Glutamatergic neuron (in vitro differentiated cells): ENCODE data around the gene PHLDA2. TPM values are rescaled to one million over a fixed set of nuclear protein-coding genes. Genes with fewer than 3 reads are reported as not detected.

Experiments
- DNase-seq: peaks from one replicate; pipeline ENCODE4 v3.0.0; 2022
- H3K27ac Mint-ChIP-seq: one replicate; pipeline ENCODE4 v1.8.0; 2020; ENCODE audit warnings: mild to moderate bottlenecking, mixed read lengths, inconsistent platforms; ENCODE audit not compliant: unreplicated experiment
- H3K27me3 Mint-ChIP-seq: one replicate; pipeline ENCODE4 v1.8.0; 2020; ENCODE audit warnings: mild to moderate bottlenecking, moderate library complexity, mixed read lengths, inconsistent platforms; ENCODE audit not compliant: unreplicated experiment
- H3K36me3 Mint-ChIP-seq: one replicate; pipeline ENCODE4 v1.8.0; 2020; ENCODE audit warnings: mild to moderate bottlenecking, mixed read lengths, inconsistent platforms; ENCODE audit not compliant: unreplicated experiment
- H3K4me1 Mint-ChIP-seq: one replicate; pipeline ENCODE4 v1.8.0; 2020; ENCODE audit warnings: mild to moderate bottlenecking, low read depth, mixed read lengths, inconsistent platforms; ENCODE audit not compliant: unreplicated experiment
- H3K4me3 Mint-ChIP-seq: one replicate; pipeline ENCODE4 v1.8.0; 2020; ENCODE audit warnings: mild to moderate bottlenecking, mixed read lengths, inconsistent platforms; ENCODE audit not compliant: unreplicated experiment
- H3K9me3 Mint-ChIP-seq: one replicate; pipeline ENCODE4 v1.8.0; 2020; ENCODE audit warnings: mild to moderate bottlenecking, moderate library complexity, mixed read lengths, inconsistent platforms; ENCODE audit not compliant: unreplicated experiment
- total RNA-seq: library from RNA; stranded (reverse); fragmentation: NEBNext Ultra II Directional; extraction: Animal tissue kit (Norgen Biotek cat#: 25700); gene quantifications from one replicate; pipeline ENCODE4 v1.2.1, GENCODE V29; 2021; ENCODE audit not compliant: unreplicated experiment
- TF ChIP-seq, protein P1 (sequence below): fragments of 200-600 bp; sonication (generic); IDR thresholded peaks from one replicate; pipeline ENCODE4 v1.5.0; 2021; ENCODE audit not compliant: partially characterized antibody, unreplicated experiment

The PHLDA2 gene
- total RNA-seq, 1 donor from 2014 or later, result 1.2 TPM

GRCh38 chr11:2896047-2896446, 33.2 kb downstream of the PHLDA2 start:
- Mint-ChIP-seq H3K27me3 (peaks cover 10% of the 10 kb centered on the region), H3K4me1 (peaks cover 9% of the 10 kb centered on the region), H3K27ac (no peak overlapping the region), H3K4me3 (no peak overlapping the region), H3K36me3 (peaks cover 3% of the 10 kb centered on the region), H3K9me3 (peaks cover 9% of the 10 kb centered on the region)
- TF ChIP-seq, protein P1, sequence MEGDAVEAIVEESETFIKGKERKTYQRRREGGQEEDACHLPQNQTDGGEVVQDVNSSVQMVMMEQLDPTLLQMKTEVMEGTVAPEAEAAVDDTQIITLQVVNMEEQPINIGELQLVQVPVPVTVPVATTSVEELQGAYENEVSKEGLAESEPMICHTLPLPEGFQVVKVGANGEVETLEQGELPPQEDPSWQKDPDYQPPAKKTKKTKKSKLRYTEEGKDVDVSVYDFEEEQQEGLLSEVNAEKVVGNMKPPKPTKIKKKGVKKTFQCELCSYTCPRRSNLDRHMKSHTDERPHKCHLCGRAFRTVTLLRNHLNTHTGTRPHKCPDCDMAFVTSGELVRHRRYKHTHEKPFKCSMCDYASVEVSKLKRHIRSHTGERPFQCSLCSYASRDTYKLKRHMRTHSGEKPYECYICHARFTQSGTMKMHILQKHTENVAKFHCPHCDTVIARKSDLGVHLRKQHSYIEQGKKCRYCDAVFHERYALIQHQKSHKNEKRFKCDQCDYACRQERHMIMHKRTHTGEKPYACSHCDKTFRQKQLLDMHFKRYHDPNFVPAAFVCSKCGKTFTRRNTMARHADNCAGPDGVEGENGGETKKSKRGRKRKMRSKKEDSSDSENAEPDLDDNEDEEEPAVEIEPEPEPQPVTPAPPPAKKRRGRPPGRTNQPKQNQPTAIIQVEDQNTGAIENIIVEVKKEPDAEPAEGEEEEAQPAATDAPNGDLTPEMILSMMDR, result no peak
- no peak for DNase-seq

GRCh38 chr11:2893935-2894334, 35.3 kb downstream of the PHLDA2 start:
- H3K4me1 Mint-ChIP-seq, result no peaks in the 10 kb centered on the region
- DNase-seq, result no peak
- TF ChIP-seq, protein P1, result no peak
- H3K36me3 Mint-ChIP-seq, result no peaks in the 10 kb centered on the region
- peaks cover 4% of the 10 kb centered on the region for H3K9me3 Mint-ChIP-seq
- no peak overlapping the region for H3K4me3 Mint-ChIP-seq
- peaks cover 4% of the 10 kb centered on the region for H3K27me3 Mint-ChIP-seq
- no peak overlapping the region for H3K27ac Mint-ChIP-seq

- Mint-ChIP-seq H3K27me3 (peaks cover 4% of the 10 kb centered on the region), H3K36me3 (no peaks in the 10 kb centered on the region), H3K4me1 (no peaks in the 10 kb centered on the region), H3K27ac (peak overlapping the region; percentile 66), H3K9me3 (peaks cover 4% of the 10 kb centered on the region), H3K4me3 (peak overlapping the region; percentile 42)
- TF ChIP-seq, protein P1, result no peak
- peak; percentile 61 for DNase-seq
Observed at GRCh38 chr11:2892967-2893528, 36.2 kb downstream of the PHLDA2 start.

- Mint-ChIP-seq H3K4me1 (no peaks in the 10 kb centered on the region), H3K9me3 (peaks cover 4% of the 10 kb centered on the region), H3K27me3 (peaks cover 7% of the 10 kb centered on the region), H3K27ac (peak overlapping the region; percentile 66), H3K4me3 (peak overlapping the region; percentile 69), H3K36me3 (no peaks in the 10 kb centered on the region)
- DNase-seq, result peak; percentile 80
- TF ChIP-seq, protein P1, result peak; percentile 99
Observed at GRCh38 chr11:2892215-2892966, 36.8 kb downstream of the PHLDA2 start.
